Gastroesophageal sphincter (tissue), 4 donors: Measurements from ENCODE around the gene SNAPC3. TPM values are rescaled to one million over a fixed set of nuclear protein-coding genes. Genes with fewer than 3 reads are reported as not detected.

ENCODE experiments used
- ATAC-seq: fragments of 150-250 bp; one replicate; pipeline ENCODE4 v1.9.1; 2016; ENCODE audit warnings: mild to moderate bottlenecking, moderate library complexity
- H3K27ac ChIP-seq, 4 donors: fragments of 200-600 bp; sonication (generic) in 3 of 4; 1 replicate in 3 of 4; 2 replicates in 1 of 4; pipeline ENCODE4 v1.5.1; 2016 to 2019
- H3K27me3 ChIP-seq: fragments of 200-600 bp; sonication (generic); one replicate; pipeline ENCODE4 v1.5.1; 2019
- H3K36me3 ChIP-seq, 2 donors: fragments of 200-600 bp; sonication (generic); one replicate each; pipeline ENCODE4 v1.5.1; 2019; ENCODE audit warnings: control low read depth in 1 of 2
- H3K4me1 ChIP-seq, 3 donors: fragments of 200-600 bp; sonication (generic); 1 replicate in 2 of 3; 2 replicates in 1 of 3; pipeline ENCODE4 v1.5.1; 2016 to 2019; ENCODE audit warnings: control low read depth in 2 of 3
- H3K4me3 ChIP-seq, 2 donors: fragments of 200-600 bp; sonication (generic); one replicate each; pipeline ENCODE4 v1.5.1; 2019; ENCODE audit warnings: mild to moderate bottlenecking in 1 of 2, moderate library complexity in 1 of 2
- H3K9me3 ChIP-seq, 3 donors: fragments of 200-600 bp; sonication (generic); one replicate each; pipeline ENCODE4 v1.5.1; 2017 to 2019; ENCODE audit warnings: control low read depth in 2 of 3
- CTCF ChIP-seq, 4 experiments: fragments of 200-600 bp in 2 of 4; fragments of 450-650 bp in 2 of 4; sonication (generic) in 1 of 4; IDR thresholded peaks; one replicate each; pipeline ENCODE4 v1.5.1; 2017 to 2019; ENCODE audit warnings: antibody characterized with exemption in 4 of 4, mild to moderate bottlenecking in 2 of 4, moderate library complexity in 2 of 4
- EP300 ChIP-seq: sonication (generic); formaldehyde crosslinking; IDR thresholded peaks from one replicate; pipeline ENCODE4 v1.6.1; 2017; ENCODE audit warnings: antibody characterized with exemption, mild to moderate bottlenecking
- POLR2A ChIP-seq, 2 donors: fragments of 450-650 bp; IDR thresholded peaks; one replicate each; pipeline ENCODE4 v1.6.1; 2017; ENCODE audit warnings: antibody characterized with exemption in 2 of 2, mild to moderate bottlenecking in 2 of 2, moderate library complexity in 1 of 2
- POLR2AphosphoS5 ChIP-seq: sonication (generic); formaldehyde crosslinking; IDR thresholded peaks from one replicate; pipeline ENCODE4 v1.6.1; 2017; ENCODE audit warnings: antibody characterized with exemption
- WGBS, 2 donors: methylation state at CpG; one replicate each; pipeline ENCODE4 v1.1.5; 2018; ENCODE audit warnings: low coverage in 1 of 2; 5-methylcytosine and 5-hydroxymethylcytosine counted together
- total RNA-seq, 4 donors: library from RNA; depleted of rRNA; stranded (reverse); fragments of >200 nt; gene quantifications; one replicate each; pipeline ENCODE4 v1.1.0, GENCODE V29; 2016

Gene SNAPC3
- total RNA-seq, 4 donors from 2014 or later, result 32.2 to 51.1 (median 36.4) TPM

GRCh38 chr9:15498246-15498995 is 75.7 kb downstream of the SNAPC3 start:
- Histone ChIP-seq H3K4me3 (no peak overlapping the region), H3K9me3 (no peaks in the 10 kb centered on the region), H3K27me3 (no peaks in the 10 kb centered on the region), H3K36me3 (peaks cover 0 to 31% of the 10 kb centered on the region in 2 donors), H3K4me1 (no peaks in the 10 kb centered on the region), H3K27ac (no peak overlapping the region)
- TF ChIP-seq CTCF (IDR thresholded peaks at IDR 0.05) (no peak), POLR2A (IDR thresholded peaks at IDR 0.05) (no peak), POLR2AphosphoS5 (no peak), EP300 (no peak)
- ATAC-seq, result no peak
- WGBS, 2 donors, result 95 to 100% methylated on average over 6 to 13 of the region's 13 CpGs

GRCh38 chr9:15499139-15499538 is 76.5 kb downstream of the SNAPC3 start:
- Histone ChIP-seq H3K9me3 (no peaks in the 10 kb centered on the region), H3K27ac (no peak overlapping the region), H3K36me3 (peaks cover 0 to 38% of the 10 kb centered on the region in 2 donors), H3K4me3 (no peak overlapping the region), H3K4me1 (no peaks in the 10 kb centered on the region), H3K27me3 (no peaks in the 10 kb centered on the region)
- TF ChIP-seq EP300, result no peak
- TF ChIP-seq POLR2AphosphoS5, result no peak
- TF ChIP-seq CTCF (IDR thresholded peaks at IDR 0.05), result no peak
- TF ChIP-seq POLR2A (IDR thresholded peaks at IDR 0.05), result no peak
- 48 to 51% methylated on average over 2 of the region's 2 CpGs for WGBS, 2 donors
- no peak for ATAC-seq

GRCh38 chr9:15501179-15501578 is 78.5 kb downstream of the SNAPC3 start:
- WGBS, 2 donors, result 46 to 62% methylated on average over 6 of the region's 6 CpGs
- no peak overlapping the region for H3K27ac ChIP-seq
- H3K9me3 ChIP-seq, result no peaks in the 10 kb centered on the region
- H3K4me1 ChIP-seq, result peaks cover 0 to 8% (median 0%) of the 10 kb centered on the region in 3 donors
- TF ChIP-seq EP300 (no peak), POLR2A (IDR thresholded peaks at IDR 0.05) (no peak), POLR2AphosphoS5 (no peak), CTCF (IDR thresholded peaks at IDR 0.05) (no peak)
- ATAC-seq, result no peak
- peaks cover 0 to 57% of the 10 kb centered on the region in 2 donors for H3K36me3 ChIP-seq
- no peak overlapping the region for H3K4me3 ChIP-seq
- H3K27me3 ChIP-seq, result no peaks in the 10 kb centered on the region

- no peaks in the 10 kb centered on the region for H3K27me3 ChIP-seq
- peaks cover 0 to 9% (median 0%) of the 10 kb centered on the region in 3 donors for H3K4me1 ChIP-seq
- 74% methylated on average over 3 of the region's 5 CpGs; no CpG with 5 or more reads in 1 of the 2 donors for WGBS, 2 donors
- H3K4me3 ChIP-seq, result no peak overlapping the region
- no peak overlapping the region for H3K27ac ChIP-seq
- H3K36me3 ChIP-seq, result peaks cover 0 to 63% of the 10 kb centered on the region in 2 donors
- no peak for ATAC-seq
- H3K9me3 ChIP-seq, result no peaks in the 10 kb centered on the region
- TF ChIP-seq CTCF (IDR thresholded peaks at IDR 0.05), result no peak
- no peak for TF ChIP-seq EP300
- TF ChIP-seq POLR2AphosphoS5, result no peak
- TF ChIP-seq POLR2A (IDR thresholded peaks at IDR 0.05), result no peak
Measured at GRCh38 chr9:15501803-15502202, 79.1 kb downstream of the SNAPC3 start.

- Histone ChIP-seq H3K27ac (no peak overlapping the region), H3K4me3 (no peak overlapping the region), H3K36me3 (peaks cover 0 to 60% of the 10 kb centered on the region in 2 donors), H3K4me1 (peaks cover 0 to 33% (median 0%) of the 10 kb centered on the region in 3 donors), H3K27me3 (no peaks in the 10 kb centered on the region), H3K9me3 (no peaks in the 10 kb centered on the region)
- WGBS, 2 donors, result 72 to 73% methylated on average over 3 of the region's 3 CpGs
- no peak for TF ChIP-seq POLR2A (IDR thresholded peaks at IDR 0.05)
- no peak for ATAC-seq
Measured at GRCh38 chr9:15505921-15506320, 83.2 kb downstream of the SNAPC3 start.
